Ovary (tissue), 9 donors: Measurements from ENCODE around the gene NMBR. TPM values are rescaled to one million over a fixed set of nuclear protein-coding genes. Genes with fewer than 3 reads are reported as not detected.
"Not testable (repeated sequence)": the region's sequence is repeated elsewhere in the genome, so short reads cannot be mapped to it uniquely, and the experiment has no call there.

Experiments
- DNase-seq, 5 donors: peaks; one replicate each; pipeline ENCODE4 v3.0.0-alpha.2; 2019 to 2020
- H3K27ac ChIP-seq, 2 donors: fragments of 200-600 bp; one replicate each; pipeline versions ENCODE4 v1.5.1 to v1.8.0; 2019 to 2022
- H3K27me3 ChIP-seq: fragments of 200-600 bp; one replicate; pipeline ENCODE4 v1.8.0; 2022
- H3K36me3 ChIP-seq: fragments of 200-600 bp; sonication (generic); one replicate; pipeline ENCODE4 v1.5.1; 2019
- H3K4me1 ChIP-seq: one replicate; pipeline ENCODE4 v1.8.1; 2013; ENCODE audit warnings: mild to moderate bottlenecking, moderate library complexity; ENCODE audit not compliant: insufficient read depth
- H3K4me3 ChIP-seq: fragments of 200-600 bp; sonication (generic); one replicate; pipeline ENCODE4 v1.5.1; 2017
- H3K9me3 ChIP-seq, 2 donors: fragments of 200-600 bp in 1 of 2; sonication (generic) in 1 of 2; one replicate each; pipeline versions ENCODE4 v1.5.1 to v1.8.1; 2013 to 2019; ENCODE audit warnings: mild to moderate bottlenecking in 1 of 2, moderate library complexity in 1 of 2
- EP300 ChIP-seq: sonication (generic); formaldehyde crosslinking; IDR thresholded peaks from one replicate; pipeline ENCODE4 v1.6.1; 2017; ENCODE audit warnings: antibody characterized with exemption
- POLR2A ChIP-seq: fragments of 450-650 bp; IDR thresholded peaks from one replicate; pipeline ENCODE4 v1.6.1; 2017; ENCODE audit warnings: antibody characterized with exemption, mild to moderate bottlenecking, moderate library complexity
- WGBS, 3 donors: extraction: QIAGEN DNeasy Blood & Tissue Kit in 1 of 3; methylation state at CpG; one replicate each; pipeline versions ENCODE4 v1.1.5 to v1.1.7; 2013 to 2017; 5-methylcytosine and 5-hydroxymethylcytosine counted together
- intact Hi-C, 4 donors: fragments of 100-400 bp; cut with DNase I; formaldehyde crosslinking; loops; one replicate each; pipeline versions ENCODE4 v1.11.0 to v1.15.1; 2022 to 2023
- polyA plus RNA-seq, 2 donors: library from polyadenylated mRNA; stranded (reverse); fragments of 200-250 nt in 1 of 2; fragments of 350-450 nt in 1 of 2; fragmentation: Illumina TruSeq in 1 of 2; extraction: RNeasy Lipid Tissue Mini Kit (QIAGEN cat#74804) in 1 of 2; gene quantifications; one replicate each; pipeline ENCODE4 v1.2.3, GENCODE V29; 2013 to 2014
- total RNA-seq, 7 donors: library from RNA; depleted of rRNA in 2 of 7; stranded (reverse); fragments of >200 nt in 2 of 7; fragmentation: NEBNext Ultra II Directional in 3 of 7; extraction: Animal tissue kit (Norgen Biotek cat#: 25700) in 3 of 7; gene quantifications; one replicate each; pipeline versions ENCODE4 v1.1.0 to v1.2.4, GENCODE V29; 2016 to 2023
- TF ChIP-seq, protein P1 (sequence below), 3 donors: fragments of 450-650 bp in 2 of 3; fragments of 200-600 bp in 1 of 3; IDR thresholded peaks; one replicate each; pipeline versions ENCODE4 v1.5.1 to v1.8.0; 2016 to 2022; ENCODE audit warnings: antibody characterized with exemption in 3 of 3, mild to moderate bottlenecking in 1 of 3
- donor health status: DM: no; HTN: no; CAD: no; lungs with moderate emphysema.
- donor health status: DM: no; HTN: no; CAD: no.
- donor health status: Bipolar disorder and iron deficiency.
- donor health status: DM: yes; HTN: yes; CAD: no.
- donor health status: DM: no; HTN: no; CAD: no.
- donor health status: DM: yes; HTN: yes; CAD: no.

NMBR gene
- total and polyA plus RNA-seq, 9 donors: 0.20 TPM; not detected in 8

- WGBS, 3 donors: 21 to 28% (median 21%) methylated on average over 6 of the region's 6 CpGs
- no peaks in the 10 kb centered on the region for H3K9me3 ChIP-seq
- H3K4me3 ChIP-seq: no peak overlapping the region
- peaks cover 4% of the 10 kb centered on the region for H3K27me3 ChIP-seq
- intact Hi-C loops: no loop called here
- H3K36me3 ChIP-seq: no peaks in the 10 kb centered on the region
- TF ChIP-seq EP300: no peak
- no peak for DNase-seq
- no peak overlapping the region for H3K27ac ChIP-seq
- H3K4me1 ChIP-seq: no peaks in the 10 kb centered on the region
These were observed 101.3 kb downstream of the NMBR start for GRCh38 chr6:142045380-142046278.

DNA sequence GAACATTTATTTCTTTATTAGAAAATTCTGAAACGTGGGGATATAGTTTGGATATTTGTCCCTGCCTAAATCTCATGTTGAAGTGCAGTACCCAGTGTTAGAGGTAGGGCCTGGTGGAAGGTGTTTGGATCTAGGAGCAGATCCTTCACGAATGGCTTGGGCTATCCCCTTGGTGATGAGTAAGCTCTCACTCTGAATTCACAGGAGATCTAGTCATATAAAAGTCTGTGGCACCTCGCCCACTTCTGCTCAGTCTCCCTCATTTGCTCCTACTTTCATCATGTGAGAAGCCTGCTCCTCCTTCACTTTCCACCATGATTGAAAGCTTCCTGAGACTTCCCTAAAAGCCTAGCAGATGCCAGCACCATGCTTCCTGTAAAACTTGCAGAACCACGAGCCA lies 111.0 kb downstream of the NMBR start:
- H3K4me1 ChIP-seq: no peaks in the 10 kb centered on the region
- no peaks in the 10 kb centered on the region for H3K36me3 ChIP-seq
- 74 to 83% (median 81%) methylated on average over 4 of the region's 4 CpGs for WGBS, 3 donors

DNA sequence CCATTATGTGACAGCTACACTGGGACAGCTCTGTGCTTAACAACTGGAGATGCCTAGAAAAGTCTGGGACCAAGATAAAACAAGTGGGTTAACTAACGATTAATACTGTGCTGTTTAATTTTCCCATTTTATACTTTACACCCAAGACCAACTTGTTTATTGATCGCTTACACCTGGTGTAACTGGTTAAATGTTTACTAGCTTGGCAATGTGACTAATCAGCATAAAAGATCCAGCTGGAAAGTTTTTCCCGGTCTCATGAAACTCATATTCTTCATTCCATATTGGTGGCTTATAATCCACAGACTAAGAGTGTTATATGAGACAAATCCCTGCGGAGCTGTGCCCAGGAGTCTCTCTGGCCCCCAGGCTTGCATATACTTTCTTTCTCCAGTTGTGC lies 115.9 kb downstream of the NMBR start:
- WGBS, 3 donors: 72 to 81% (median 75%) methylated on average over 4 of the region's 4 CpGs
- Histone ChIP-seq H3K9me3 (no peaks in the 10 kb centered on the region), H3K27ac (no peak overlapping the region), H3K4me3 (no peak overlapping the region), H3K27me3 (no peaks in the 10 kb centered on the region), H3K4me1 (no peaks in the 10 kb centered on the region), H3K36me3 (no peaks in the 10 kb centered on the region)
- no peak for DNase-seq
- TF ChIP-seq EP300: no peak
- TF ChIP-seq, protein P1, sequence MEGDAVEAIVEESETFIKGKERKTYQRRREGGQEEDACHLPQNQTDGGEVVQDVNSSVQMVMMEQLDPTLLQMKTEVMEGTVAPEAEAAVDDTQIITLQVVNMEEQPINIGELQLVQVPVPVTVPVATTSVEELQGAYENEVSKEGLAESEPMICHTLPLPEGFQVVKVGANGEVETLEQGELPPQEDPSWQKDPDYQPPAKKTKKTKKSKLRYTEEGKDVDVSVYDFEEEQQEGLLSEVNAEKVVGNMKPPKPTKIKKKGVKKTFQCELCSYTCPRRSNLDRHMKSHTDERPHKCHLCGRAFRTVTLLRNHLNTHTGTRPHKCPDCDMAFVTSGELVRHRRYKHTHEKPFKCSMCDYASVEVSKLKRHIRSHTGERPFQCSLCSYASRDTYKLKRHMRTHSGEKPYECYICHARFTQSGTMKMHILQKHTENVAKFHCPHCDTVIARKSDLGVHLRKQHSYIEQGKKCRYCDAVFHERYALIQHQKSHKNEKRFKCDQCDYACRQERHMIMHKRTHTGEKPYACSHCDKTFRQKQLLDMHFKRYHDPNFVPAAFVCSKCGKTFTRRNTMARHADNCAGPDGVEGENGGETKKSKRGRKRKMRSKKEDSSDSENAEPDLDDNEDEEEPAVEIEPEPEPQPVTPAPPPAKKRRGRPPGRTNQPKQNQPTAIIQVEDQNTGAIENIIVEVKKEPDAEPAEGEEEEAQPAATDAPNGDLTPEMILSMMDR (IDR thresholded peaks at IDR 0.05): no peak
- intact Hi-C loops: no loop called here

More for the DNA sequence above, 111.0 kb downstream of the NMBR start:
- H3K27me3 ChIP-seq: no peaks in the 10 kb centered on the region
- H3K4me3 ChIP-seq: no peak overlapping the region
- H3K9me3 ChIP-seq: no peaks in the 10 kb centered on the region
- no peak for DNase-seq
- TF ChIP-seq EP300: no peak
- TF ChIP-seq, protein P1 (IDR thresholded peaks at IDR 0.05): no peak
- TF ChIP-seq POLR2A: no peak
- intact Hi-C loops: no loop called here
- no peak overlapping the region for H3K27ac ChIP-seq

DNA sequence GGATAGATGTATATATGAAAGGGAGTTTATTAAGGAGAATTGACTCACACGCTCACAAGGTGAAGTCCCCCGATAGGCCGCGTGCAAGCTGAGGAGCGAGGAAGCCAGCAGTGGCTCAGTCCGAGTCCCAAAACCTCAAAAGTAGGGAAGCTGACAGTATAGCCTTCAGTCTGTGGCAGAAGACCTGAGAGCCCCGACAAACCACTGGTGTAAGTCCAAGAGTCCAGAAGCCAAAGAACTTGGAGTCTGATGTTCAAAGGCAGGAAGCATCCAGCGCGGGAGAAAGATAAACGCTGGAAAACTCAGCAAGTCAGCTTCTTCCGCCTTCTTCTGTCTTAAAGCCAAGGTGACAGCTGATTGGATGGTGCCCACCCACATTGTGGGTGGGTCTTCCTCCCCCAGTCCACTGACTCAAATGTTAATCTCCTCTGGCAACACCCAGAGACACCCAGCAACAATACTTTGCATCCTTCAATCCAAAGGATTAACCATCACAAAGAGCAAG lies 116.8 kb downstream of the NMBR start:
- no peak for TF ChIP-seq POLR2A
- TF ChIP-seq EP300: no peak
- TF ChIP-seq, protein P1 (IDR thresholded peaks at IDR 0.05): no peak
- no peaks in the 10 kb centered on the region for H3K9me3 ChIP-seq
- no peaks in the 10 kb centered on the region for H3K4me1 ChIP-seq
- no peak for DNase-seq
- intact Hi-C loops: no loop called here
- no peak overlapping the region for H3K4me3 ChIP-seq
- no peak overlapping the region for H3K27ac ChIP-seq
- WGBS, 3 donors: 62 to 82% (median 74%) methylated on average over 11 of the region's 11 CpGs
- no peaks in the 10 kb centered on the region for H3K36me3 ChIP-seq
- H3K27me3 ChIP-seq: no peaks in the 10 kb centered on the region

GRCh38 chr6:142028527-142028926 lies 118.4 kb downstream of the NMBR start:
- Histone ChIP-seq H3K4me3 (no peak overlapping the region), H3K4me1 (no peaks in the 10 kb centered on the region), H3K27ac (no peak overlapping the region), H3K27me3 (no peaks in the 10 kb centered on the region), H3K36me3 (no peaks in the 10 kb centered on the region), H3K9me3 (no peaks in the 10 kb centered on the region)
- intact Hi-C loops: no loop called here
- 88 to 93% (median 92%) methylated on average over 3 of the region's 3 CpGs for WGBS, 3 donors
- TF ChIP-seq, protein P1 (IDR thresholded peaks at IDR 0.05): no peak
- no peak for TF ChIP-seq POLR2A
- no peak for TF ChIP-seq EP300
- no peak for DNase-seq

GRCh38 chr6:142027804-142028203 lies 119.1 kb downstream of the NMBR start:
- intact Hi-C loops, DNase-seq, H3K36me3 ChIP-seq, H3K9me3 ChIP-seq, H3K4me3 ChIP-seq, H3K27ac ChIP-seq, H3K4me1 ChIP-seq, H3K27me3 ChIP-seq: not testable (repeated sequence)
- 70 to 81% (median 77%) methylated on average over 3 of the region's 3 CpGs for WGBS, 3 donors
